Pancreas (tissue), 10 donors: ENCODE measurements around the gene OVOL1. TPM values are rescaled to one million over a fixed set of nuclear protein-coding genes. Genes with fewer than 3 reads are reported as not detected.

Experiments
- ATAC-seq, 4 donors: fragments of 200-7000 bp; cut with Tn5 transposase; one replicate each; pipeline versions ENCODE4 v1.8.0 to v1.9.1; 2020; ENCODE audit warnings: mild to moderate bottlenecking in 4 of 4, moderate library complexity in 4 of 4
- DNase-seq, 6 donors: peaks; one replicate each; pipeline ENCODE4 v3.0.0-alpha.2; 2020
- FAIRE-seq: peaks from 2 replicates; lab custom pipeline; 2012; peaks lifted over from hg19 to GRCh38; lab: Jason Lieb, UNC
- H3K27ac ChIP-seq, 4 donors: fragments of 200-600 bp; sonication (generic); 1 replicate in 3 of 4; 2 replicates in 1 of 4; pipeline versions ENCODE4 v1.5.0 to v1.8.0; 2020
- H3K27me3 ChIP-seq, 4 donors: fragments of 200-600 bp; one replicate each; pipeline ENCODE4 v1.8.0; 2021
- H3K36me3 ChIP-seq, 3 donors: fragments of 200-600 bp; sonication (generic) in 1 of 3; one replicate each; pipeline versions ENCODE4 v1.5.0 to v1.8.0; 2020 to 2021
- H3K4me1 ChIP-seq, 3 donors: fragments of 200-600 bp; one replicate each; pipeline ENCODE4 v1.8.0; 2021
- H3K4me3 ChIP-seq, 4 donors: fragments of 200-600 bp; sonication (generic) in 2 of 4; one replicate each; pipeline versions ENCODE4 v1.5.0 to v1.8.0; 2020 to 2021
- H3K9me3 ChIP-seq, 4 donors: fragments of 200-600 bp; one replicate each; pipeline ENCODE4 v1.8.0; 2021
- WGBS, 2 donors: extraction: QIAGEN DNeasy Blood & Tissue Kit; methylation state at CpG; one replicate each; pipeline ENCODE4 v1.1.7; 2013; 5-methylcytosine and 5-hydroxymethylcytosine counted together
- intact Hi-C, 3 donors: fragments of 100-400 bp; cut with DNase I; formaldehyde crosslinking; loops; one replicate each; pipeline versions ENCODE4 v1.11.1 to v1.14.2; 2022
- polyA plus RNA-seq, 2 donors: library from polyadenylated mRNA; stranded (reverse); fragments of 200-250 nt; gene quantifications; one replicate each; pipeline ENCODE4 v1.2.3, GENCODE V29; 2013
- total RNA-seq, 6 donors: library from RNA; stranded (reverse); fragmentation: NEBNext Ultra II Directional in 4 of 6; extraction: Animal tissue kit (Norgen Biotek cat#: 25700) in 4 of 6; gene quantifications; one replicate each; pipeline versions ENCODE4 v1.2.1 to v1.2.4, GENCODE V29; 2021 to 2023
- TF ChIP-seq, protein P1 (sequence below), 4 donors: fragments of 200-600 bp; sonication (generic) in 3 of 4; IDR thresholded peaks; one replicate each; pipeline versions ENCODE4 v1.5.0 to v1.8.0; 2021; ENCODE audit warnings: antibody characterized with exemption in 4 of 4
- donor health status: healthy with polysubstance abuse.
- donor health status: DM: no; HTN: no; CAD: no; lungs with moderate emphysema.
- donor health status: DM: no; HTN: no; CAD: no.
- donor health status: control.
- donor health status: control.
- donor health status: Bipolar disorder and iron deficiency.
- donor health status: DM: yes; HTN: yes; CAD: no.
- donor health status: DM: no; HTN: no; CAD: no.
- donor health status: DM: no; HTN: no; CAD: no.
- donor health status: DM: yes; HTN: yes; CAD: no.

The OVOL1 gene
- total and polyA plus RNA-seq, 8 donors: 1.1 to 5.6 (median 1.9) TPM

DNA sequence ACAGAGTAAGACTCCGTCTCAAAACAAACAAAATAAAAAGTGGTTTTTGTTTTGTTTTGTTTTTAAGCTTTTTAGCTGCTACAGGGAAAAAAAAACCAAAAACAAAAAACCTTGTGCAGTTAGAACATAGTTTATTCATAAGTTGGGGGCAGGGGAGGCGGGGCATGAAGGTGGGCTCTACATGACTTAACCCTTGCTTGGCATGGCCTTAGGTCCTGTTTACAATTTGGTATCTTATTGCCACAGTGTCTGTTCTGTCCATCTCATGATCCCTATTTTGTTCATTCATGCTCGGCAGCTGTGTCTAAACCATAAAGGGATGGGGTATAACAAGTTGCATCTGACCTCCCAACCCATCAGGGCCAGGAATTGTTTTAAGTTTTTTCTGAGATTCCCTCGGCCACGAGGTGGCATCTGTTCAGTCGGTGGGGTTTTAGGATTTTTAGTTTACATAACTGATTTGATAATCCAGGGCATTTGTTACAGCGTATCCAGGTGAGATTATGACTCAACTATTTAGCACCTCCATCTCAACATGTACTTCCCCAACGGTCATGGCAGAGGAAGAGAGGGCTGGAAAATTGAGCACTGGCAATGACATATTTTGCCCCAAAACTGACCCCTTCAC is 13.0 kb upstream of the OVOL1 start:
- H3K9me3 ChIP-seq: no peaks in the 10 kb centered on the region
- peaks cover 17 to 27% (median 19%) of the 10 kb centered on the region in 3 donors for H3K4me1 ChIP-seq
- ATAC-seq (no peak), DNase-seq (no peak), FAIRE-seq (no peak)
- H3K27me3 ChIP-seq: no peaks in the 10 kb centered on the region
- no peak overlapping the region for H3K4me3 ChIP-seq
- intact Hi-C loops: no loop called here
- TF ChIP-seq, protein P1, sequence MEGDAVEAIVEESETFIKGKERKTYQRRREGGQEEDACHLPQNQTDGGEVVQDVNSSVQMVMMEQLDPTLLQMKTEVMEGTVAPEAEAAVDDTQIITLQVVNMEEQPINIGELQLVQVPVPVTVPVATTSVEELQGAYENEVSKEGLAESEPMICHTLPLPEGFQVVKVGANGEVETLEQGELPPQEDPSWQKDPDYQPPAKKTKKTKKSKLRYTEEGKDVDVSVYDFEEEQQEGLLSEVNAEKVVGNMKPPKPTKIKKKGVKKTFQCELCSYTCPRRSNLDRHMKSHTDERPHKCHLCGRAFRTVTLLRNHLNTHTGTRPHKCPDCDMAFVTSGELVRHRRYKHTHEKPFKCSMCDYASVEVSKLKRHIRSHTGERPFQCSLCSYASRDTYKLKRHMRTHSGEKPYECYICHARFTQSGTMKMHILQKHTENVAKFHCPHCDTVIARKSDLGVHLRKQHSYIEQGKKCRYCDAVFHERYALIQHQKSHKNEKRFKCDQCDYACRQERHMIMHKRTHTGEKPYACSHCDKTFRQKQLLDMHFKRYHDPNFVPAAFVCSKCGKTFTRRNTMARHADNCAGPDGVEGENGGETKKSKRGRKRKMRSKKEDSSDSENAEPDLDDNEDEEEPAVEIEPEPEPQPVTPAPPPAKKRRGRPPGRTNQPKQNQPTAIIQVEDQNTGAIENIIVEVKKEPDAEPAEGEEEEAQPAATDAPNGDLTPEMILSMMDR (IDR thresholded peaks at IDR 0.05): no peak
- 34 to 53% methylated on average over 8 of the region's 8 CpGs for WGBS, 2 donors
- no peak overlapping the region for H3K27ac ChIP-seq
- H3K36me3 ChIP-seq: peaks cover 0 to 6% (median 0%) of the 10 kb centered on the region in 3 donors

DNA sequence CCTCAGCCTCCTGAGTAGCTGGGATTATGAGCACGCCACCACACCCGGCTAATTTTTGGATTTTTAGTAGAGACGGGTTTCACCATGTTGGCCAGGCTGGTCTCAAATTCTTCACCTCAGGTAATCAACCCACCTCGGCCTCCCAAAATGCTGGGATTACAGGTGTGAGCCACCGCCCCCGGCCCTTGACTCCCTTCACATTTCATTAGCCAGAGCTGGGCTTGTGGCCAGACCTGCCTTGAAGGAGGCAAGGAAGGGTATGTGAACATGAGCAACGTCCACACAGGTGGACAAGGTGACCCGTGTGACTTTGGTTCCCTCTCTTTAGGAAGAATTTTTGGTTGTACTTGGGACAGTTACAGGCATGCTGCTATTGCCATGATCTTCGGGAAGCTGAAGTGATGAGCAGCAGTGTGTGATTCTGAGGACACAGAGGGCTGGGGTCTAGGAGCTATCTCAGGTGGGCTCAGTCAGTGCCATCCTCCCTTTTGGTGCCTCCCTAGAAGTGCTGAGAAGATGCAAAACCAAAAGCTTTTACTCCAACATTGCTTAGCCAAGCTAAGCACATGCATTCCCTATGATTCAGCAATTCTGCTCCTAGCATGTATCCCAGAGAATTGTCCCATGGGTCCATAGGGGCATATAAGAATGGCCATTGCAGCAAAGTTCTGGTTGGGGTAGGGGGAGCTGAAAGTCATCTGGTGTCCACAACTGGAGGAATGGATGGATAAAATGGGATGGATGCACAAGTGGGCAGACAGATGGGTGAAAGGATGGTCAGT is 12.1 kb upstream of the OVOL1 start:
- intact Hi-C loops: no loop called here
- TF ChIP-seq, protein P1 (IDR thresholded peaks at IDR 0.05): no peak
- WGBS, 2 donors: 72 to 84% methylated on average over 9 of the region's 9 CpGs
- Histone ChIP-seq H3K4me1 (peaks cover 17 to 35% (median 19%) of the 10 kb centered on the region in 3 donors), H3K36me3 (peaks cover 0 to 6% (median 0%) of the 10 kb centered on the region in 3 donors), H3K27ac (no peak overlapping the region), H3K4me3 (no peak overlapping the region), H3K27me3 (no peaks in the 10 kb centered on the region), H3K9me3 (no peaks in the 10 kb centered on the region)
- FAIRE-seq (no peak), ATAC-seq (no peak), DNase-seq (peak in 1 of 6 donors; percentile 7)

DNA sequence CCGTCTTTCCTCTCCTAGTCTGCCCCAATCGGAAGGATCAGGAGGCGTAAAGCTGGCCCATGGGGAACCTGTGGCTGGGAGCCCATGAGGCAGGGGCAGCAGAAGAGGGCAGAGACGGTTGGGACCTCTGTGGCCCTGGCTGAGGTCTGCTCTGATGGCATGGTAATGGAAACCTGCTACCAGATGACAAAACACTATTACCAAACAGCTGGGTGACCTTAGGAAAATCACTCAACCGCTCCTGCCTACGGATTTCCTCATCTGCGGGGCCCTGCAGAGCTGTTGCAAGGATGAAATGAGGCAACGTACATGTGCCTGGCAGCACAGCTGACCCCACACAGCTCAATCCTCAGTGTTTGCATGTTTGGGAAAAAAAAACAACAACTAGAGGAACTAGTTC is 10.7 kb upstream of the OVOL1 start:
- intact Hi-C loops: no loop called here
- peaks cover 17 to 35% (median 19%) of the 10 kb centered on the region in 3 donors for H3K4me1 ChIP-seq
- H3K27me3 ChIP-seq: no peaks in the 10 kb centered on the region
- TF ChIP-seq, protein P1 (IDR thresholded peaks at IDR 0.05): no peak
- WGBS, 2 donors: 56 to 69% methylated on average over 8 of the region's 8 CpGs
- ATAC-seq: peak; percentile 2 to 38 (median 6)
- no peak overlapping the region for H3K4me3 ChIP-seq
- peak overlapping the region; percentile 32 to 55 (median 44) for H3K27ac ChIP-seq
- no peaks in the 10 kb centered on the region for H3K9me3 ChIP-seq
- peak in 4 of 6 donors; percentile 25 to 48 (median 33) for DNase-seq
- FAIRE-seq: no peak
- peaks cover 0 to 6% (median 0%) of the 10 kb centered on the region in 3 donors for H3K36me3 ChIP-seq

DNA sequence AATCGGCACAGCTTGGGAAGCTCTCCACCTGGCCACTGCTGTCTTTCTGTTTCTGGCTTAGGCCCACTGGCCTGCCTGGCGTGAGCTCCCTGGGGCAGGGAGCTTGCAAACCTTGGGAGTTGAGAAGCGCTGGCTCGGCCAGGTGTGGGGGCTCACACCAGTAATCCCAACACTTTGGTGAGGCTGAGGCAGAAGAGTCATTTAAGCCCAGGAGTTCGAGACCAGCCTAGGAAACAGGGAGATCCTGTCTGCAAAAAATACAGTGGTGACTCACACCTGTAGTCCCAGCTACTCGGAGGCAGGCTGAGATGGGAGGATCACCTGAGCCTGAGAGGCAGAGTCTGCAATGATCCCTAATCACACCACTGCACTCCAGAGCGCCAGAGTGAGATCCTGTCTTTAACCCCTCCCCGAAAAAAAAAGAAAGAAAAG is 10.1 kb upstream of the OVOL1 start:
- ATAC-seq (peak; percentile 17 to 50 (median 25)), FAIRE-seq (no peak), DNase-seq (peak; percentile 56 to 83 (median 66))
- intact Hi-C loops: no loop called here
- TF ChIP-seq, protein P1 (IDR thresholded peaks at IDR 0.05): no peak
- Histone ChIP-seq H3K27ac (peak overlapping the region; percentile 32 to 55 (median 44)), H3K4me3 (no peak overlapping the region), H3K9me3 (no peaks in the 10 kb centered on the region), H3K36me3 (peaks cover 0 to 6% (median 0%) of the 10 kb centered on the region in 3 donors), H3K27me3 (no peaks in the 10 kb centered on the region), H3K4me1 (peaks cover 17 to 35% (median 19%) of the 10 kb centered on the region in 3 donors)
- WGBS, 2 donors: 37 to 41% methylated on average over 8 of the region's 8 CpGs
